Activated T-helper 1 cell treated with anti-CD3 and anti-CD28 coated beads, Interleukin-2, amount 50 U/mL, for 16 hours (primary cell): Measurements from ENCODE around the gene WNT7B.

Experiments used
- DNase-seq, 2 donors: peaks; one replicate each; pipeline ENCODE4 v3.0.0-alpha.2; 2020; ENCODE audit warnings: low read depth in 1 of 2, low spot score in 1 of 2

WNT7B gene

GRCh38 chr22:45977003-45977411 is at the start of gene WNT7B:
Gene WNT7B, minus strand, starts transcription at chr22:45977162. Its CDS starts 408 bp downstream, at chr22:45976754.
- DNase-seq = no peak

GRCh38 chr22:46025973-46026898 is 49.3 kb upstream of the WNT7B start:
- no peak for DNase-seq

DNA sequence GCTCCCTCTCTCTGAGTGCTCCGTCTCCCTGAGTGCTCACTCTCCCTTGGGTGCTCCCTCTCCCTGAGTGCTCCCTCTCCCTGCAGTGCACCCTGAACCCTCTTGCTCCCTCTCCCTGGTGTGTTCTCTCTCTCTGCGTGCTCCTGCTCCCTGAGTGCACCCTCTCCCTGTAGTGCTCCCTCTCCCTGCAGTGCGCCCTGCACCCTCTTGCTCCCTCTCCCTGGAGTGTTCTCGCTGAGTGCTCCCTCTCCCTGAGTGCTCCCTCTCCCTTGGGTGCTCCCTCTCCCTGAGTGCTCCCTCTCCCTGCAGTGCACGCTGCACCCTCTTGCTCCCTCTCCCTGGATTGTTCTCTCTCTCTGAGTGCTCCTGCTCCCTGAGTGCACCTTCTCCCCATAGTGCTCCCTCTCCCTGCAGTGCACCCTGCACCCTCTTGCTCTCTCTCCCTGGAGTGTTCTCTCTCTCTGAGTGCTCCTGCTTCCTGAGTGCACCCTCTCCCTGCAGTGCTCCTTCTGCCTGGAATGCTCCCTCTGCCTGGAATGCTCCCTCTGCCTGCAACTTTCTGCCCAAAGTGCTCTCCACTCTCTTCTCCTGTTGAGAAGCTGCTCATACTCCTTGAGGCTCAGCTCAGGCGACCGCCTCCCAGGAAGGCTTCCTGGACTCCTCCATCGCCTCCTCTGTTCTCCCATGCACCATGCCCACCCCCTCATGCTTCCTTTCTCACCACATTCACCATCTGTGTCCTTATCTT is 48.4 kb upstream of the WNT7B start:
- DNase-seq = no peak

- DNase-seq = no peak
These were observed 47.3 kb upstream of the WNT7B start for GRCh38 chr22:46024136-46024840.

- DNase-seq = no peak
These were observed 46.6 kb upstream of the WNT7B start for GRCh38 chr22:46023558-46023981.

- no peak for DNase-seq
These were observed 46.0 kb upstream of the WNT7B start for GRCh38 chr22:46022881-46023512.

- no peak for DNase-seq
These were observed 44.6 kb upstream of the WNT7B start for GRCh38 chr22:46021577-46021976.

DNA sequence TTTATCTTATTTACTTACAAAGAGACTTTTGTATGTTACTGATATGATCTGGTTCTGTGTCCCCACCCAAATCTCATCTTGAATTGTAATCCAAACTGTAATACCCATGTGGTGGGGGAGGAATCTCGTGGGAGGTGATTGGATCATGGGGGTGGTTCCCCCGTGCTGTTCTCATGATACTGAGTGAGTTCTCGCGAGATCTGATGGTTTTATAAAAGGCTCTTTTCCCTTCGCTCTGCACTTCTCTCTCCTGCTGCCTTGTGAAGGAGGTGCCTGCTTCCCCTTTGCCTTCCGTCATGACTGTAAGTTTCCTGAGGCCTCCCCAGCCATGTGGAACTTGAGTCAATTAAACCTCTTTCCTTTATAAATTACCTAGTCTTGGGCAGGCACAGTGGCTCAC is 42.4 kb upstream of the WNT7B start:
- DNase-seq = no peak

DNA sequence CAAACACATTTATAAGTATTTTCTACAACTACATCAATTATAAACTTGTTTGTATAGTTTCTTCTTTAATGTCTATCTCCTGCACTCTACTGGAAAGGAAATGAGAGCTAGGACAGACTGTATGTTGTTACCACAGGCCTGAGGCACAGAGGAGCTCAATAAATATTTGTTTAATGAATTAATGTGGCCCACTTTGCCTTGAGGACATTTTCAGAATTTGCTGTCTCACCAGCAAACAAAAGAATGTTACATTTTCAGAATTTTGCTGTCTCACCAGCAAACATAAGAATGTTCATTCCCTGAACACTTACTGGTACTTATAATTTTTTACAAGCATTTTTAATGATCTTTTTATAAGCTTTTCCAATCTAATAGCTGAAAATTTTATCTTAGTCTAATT is 41.9 kb upstream of the WNT7B start:
- no peak for DNase-seq

- no peak for DNase-seq
These were observed 40.2 kb upstream of the WNT7B start for GRCh38 chr22:46017166-46017565.

DNA sequence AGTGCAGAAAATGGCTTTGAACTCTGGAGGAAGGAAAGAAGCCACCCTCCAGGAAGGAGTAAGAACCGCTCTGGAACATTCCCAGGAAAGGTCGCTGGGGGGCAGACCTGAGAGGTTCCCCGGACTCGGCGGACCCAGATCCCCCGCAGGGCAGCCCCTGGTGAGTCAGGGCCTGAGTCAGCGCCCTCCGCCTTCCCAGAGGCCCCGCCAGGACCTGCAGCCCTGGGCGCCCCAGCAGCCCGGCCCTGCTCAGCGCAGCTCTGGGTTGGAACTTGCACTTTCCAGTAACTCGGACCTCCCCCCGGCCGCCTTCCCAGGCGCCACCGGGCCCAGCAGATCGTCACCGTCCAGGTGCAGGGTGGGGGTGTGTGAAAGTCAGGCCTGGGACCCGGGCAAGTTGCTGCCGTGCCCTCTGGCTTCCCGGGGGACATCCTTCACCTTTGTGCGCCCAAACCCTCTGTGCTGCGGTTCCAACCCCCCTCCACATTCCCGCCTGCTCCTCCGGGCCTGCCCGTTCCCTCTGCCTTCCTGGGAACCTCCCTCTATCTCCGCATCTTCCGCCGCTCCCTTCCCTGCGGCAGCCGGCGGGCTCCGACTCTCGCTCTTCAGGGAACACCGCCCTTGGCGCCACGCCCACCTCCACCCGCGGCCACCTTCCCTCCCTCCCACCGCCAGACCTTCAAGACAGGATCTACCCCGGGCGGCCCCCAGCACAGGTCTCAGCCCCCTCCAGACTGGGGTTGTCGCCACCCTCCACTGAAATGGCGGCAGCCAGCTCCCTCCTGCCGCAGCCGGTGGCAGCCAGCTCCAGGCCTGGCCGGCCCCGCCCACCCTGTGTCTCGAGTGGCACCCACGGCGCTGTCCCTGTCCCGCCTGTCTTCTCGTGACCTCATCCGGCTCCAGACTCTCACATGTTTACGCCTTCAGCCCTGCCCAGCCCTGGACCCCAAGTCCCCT is 36.8 kb upstream of the WNT7B start:
- DNase-seq = peak; percentile 79 to 80

DNA sequence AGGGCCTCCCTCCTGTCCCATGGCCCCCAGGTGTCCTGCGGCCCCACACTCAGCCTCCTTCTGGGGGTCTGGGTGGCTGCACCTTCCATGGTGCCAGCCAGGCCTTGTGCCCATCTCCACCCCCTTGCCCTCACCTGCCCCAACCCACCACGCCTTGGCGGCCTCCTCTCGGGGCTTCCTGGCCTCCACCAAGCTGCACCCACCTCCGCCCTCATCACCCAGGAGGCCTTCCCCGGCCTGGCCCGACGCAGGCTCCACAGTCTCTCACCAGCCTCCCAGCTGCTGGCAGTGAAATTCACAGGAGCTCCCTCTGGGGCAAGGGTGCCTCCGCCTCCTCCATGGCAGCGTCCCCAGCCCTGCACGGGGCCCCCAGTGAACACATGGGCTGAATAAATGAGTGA is 35.9 kb upstream of the WNT7B start:
- DNase-seq = no peak

DNA sequence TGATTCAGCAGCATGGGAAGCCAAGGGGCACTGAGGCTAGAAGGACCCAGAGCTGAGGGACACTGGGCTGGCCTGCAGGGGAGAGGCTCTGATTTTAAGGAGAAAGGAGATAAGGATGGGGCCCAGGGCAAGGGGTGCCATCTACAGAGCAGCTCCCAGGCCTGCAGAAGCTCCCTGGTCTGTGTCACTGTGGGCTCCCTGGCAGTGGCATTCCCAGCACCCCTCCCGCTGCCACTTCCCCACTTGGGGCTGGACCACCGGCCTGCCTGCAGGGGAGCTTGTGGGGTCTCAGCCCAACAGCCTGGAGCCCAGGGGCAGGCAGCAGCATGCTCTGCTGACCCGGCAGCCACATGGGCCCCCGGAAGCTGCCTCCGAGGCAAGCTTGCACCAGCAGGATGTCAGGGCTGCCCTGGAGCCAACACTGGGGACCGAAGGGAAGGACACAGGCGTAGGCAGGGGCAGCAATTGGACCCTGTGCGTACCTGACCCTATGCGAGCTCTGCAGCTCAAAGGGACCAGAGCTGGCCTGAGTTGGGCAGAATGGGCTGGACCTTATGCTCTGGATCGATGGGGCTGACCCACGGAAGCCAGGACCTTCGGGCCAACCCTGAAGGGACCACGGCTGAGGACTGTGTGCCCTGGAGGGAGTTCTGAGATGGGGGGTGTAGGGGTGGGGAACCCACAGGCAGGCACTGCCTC is 35.4 kb upstream of the WNT7B start:
- DNase-seq = no peak

DNA sequence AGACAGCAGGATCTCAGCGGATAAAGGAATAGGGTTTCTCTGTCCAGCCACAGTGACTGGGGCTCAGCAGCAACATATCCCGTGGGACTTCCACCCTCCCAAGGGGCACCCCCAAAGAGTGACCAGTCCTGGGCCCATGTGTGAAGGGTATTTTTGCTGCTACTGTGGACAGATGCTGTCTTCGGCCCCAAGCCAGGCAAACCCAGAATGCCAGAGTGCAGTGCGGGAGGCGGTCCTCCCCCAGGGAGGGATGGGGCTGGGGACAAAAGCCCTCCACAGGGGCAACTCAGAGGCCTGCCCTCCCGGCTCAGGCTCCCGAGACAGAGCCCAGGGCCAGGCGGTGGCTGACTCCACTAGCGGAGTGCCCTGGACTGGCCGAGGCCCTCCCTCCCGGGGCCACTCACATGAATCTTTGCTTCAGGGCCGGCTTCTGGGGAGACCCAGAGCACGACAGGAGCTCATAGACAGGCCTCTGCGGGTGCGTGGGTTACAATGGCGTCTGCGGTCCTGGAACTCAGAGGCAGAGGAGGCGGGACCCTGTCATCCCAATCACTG is 34.7 kb upstream of the WNT7B start:
- no peak for DNase-seq

- DNase-seq = no peak
These were observed 34.1 kb upstream of the WNT7B start for GRCh38 chr22:46010951-46011626.

DNA sequence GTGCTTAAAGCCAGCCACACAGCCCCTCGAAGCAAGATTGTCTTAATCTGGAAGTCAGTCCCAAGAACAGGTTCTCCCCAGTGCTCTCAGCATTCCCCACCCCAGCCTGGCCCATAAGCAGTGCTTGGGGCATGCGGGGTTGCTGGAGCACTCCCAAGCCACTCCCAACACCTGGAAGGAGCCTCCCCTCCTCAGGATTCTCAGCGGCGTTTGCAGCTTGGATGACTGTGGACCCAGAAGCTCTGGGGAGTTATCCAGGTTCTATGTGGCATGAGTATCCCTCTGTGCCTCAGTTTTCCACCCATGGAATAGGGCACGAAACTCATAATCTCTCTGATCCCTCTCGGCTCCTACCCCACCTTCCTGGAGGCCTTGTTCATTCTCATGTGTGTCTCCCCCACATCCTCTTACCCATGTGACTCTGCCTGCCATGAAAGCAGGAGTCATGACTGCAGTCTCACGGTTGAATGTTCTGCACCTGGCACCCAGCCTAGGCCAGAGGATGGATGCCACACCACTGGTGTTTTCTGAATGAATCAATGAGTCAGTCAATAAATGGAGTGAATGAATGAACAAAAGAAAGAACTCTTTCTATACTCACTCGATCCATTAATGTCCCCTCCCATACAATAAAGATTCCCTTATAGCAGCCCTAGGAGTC is 33.4 kb upstream of the WNT7B start:
- no peak for DNase-seq

DNA sequence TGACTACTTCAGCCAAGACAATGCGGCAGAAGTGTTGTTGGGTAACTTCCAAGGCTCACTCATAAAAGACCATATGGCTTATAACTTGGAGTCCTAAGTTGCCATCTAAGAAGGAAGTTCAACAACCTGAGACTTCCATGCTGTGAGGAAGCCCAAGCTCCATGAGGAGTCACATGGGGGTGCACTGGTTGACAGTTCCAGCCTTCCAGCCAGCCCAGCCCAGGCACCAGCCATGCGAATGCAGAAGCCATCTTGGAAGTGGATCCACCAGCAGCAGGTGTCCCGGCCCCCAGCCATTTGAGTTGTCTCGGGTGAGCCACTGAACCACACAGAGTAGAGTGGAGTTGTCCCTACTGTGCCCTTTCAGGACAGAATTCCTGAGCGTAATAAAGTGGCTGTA is 32.8 kb upstream of the WNT7B start:
- no peak for DNase-seq
